Esophagus squamous epithelium (tissue), 5 donors: Measurements from ENCODE around the gene DUSP5. TPM values are rescaled to one million over a fixed set of nuclear protein-coding genes. Genes with fewer than 3 reads are reported as not detected.

Source experiments
- DNase-seq: peaks from one replicate; lab custom pipeline; 2025; lab: John Stamatoyannopoulos, UW
- H3K27ac ChIP-seq, 4 donors: fragments of 200-600 bp; sonication (generic); one replicate each; pipeline ENCODE4 v1.5.1; 2016 to 2019; ENCODE audit warnings: mild to moderate bottlenecking in 1 of 4
- H3K27me3 ChIP-seq, 4 donors: fragments of 200-600 bp; sonication (generic); 1 replicate in 3 of 4; 2 replicates in 1 of 4; pipeline versions ENCODE4 v1.5.1 to v1.6.0; 2017 to 2021; ENCODE audit warnings: antibody characterized with exemption in 1 of 4
- H3K36me3 ChIP-seq, 3 donors: fragments of 200-600 bp; sonication (generic); one replicate each; pipeline ENCODE4 v1.5.1; 2016 to 2019
- H3K4me1 ChIP-seq, 3 donors: fragments of 200-600 bp; sonication (generic); one replicate each; pipeline ENCODE4 v1.5.1; 2017 to 2019
- H3K4me3 ChIP-seq, 4 donors: fragments of 200-600 bp; sonication (generic); 1 replicate in 3 of 4; 2 replicates in 1 of 4; pipeline ENCODE4 v1.5.1; 2016 to 2019; ENCODE audit warnings: mild to moderate bottlenecking in 2 of 4, moderate library complexity in 1 of 4
- H3K9me3 ChIP-seq, 3 donors: fragments of 200-600 bp; sonication (generic); one replicate each; pipeline ENCODE4 v1.5.1; 2016 to 2019
- POLR2A ChIP-seq, 4 donors: fragments of 450-650 bp; IDR thresholded peaks; one replicate each; pipeline ENCODE4 v1.6.1; 2017; ENCODE audit warnings: antibody characterized with exemption in 4 of 4, mild to moderate bottlenecking in 4 of 4, moderate library complexity in 3 of 4
- WGBS, 2 donors: methylation state at CpG; one replicate each; pipeline ENCODE4 v1.1.5; 2018; 5-methylcytosine and 5-hydroxymethylcytosine counted together
- intact Hi-C: fragments of 100-400 bp; cut with DNase I; formaldehyde crosslinking; loops from one replicate; pipeline ENCODE4 v1.15.0; 2022
- total RNA-seq, 4 donors: library from RNA; depleted of rRNA; stranded (reverse); fragments of >200 nt; gene quantifications; one replicate each; pipeline ENCODE4 v1.1.0, GENCODE V29; 2016
- TF ChIP-seq, protein P1 (sequence below), 6 experiments: fragments of 450-650 bp in 4 of 6; fragments of 200-600 bp in 2 of 6; sonication (generic) in 2 of 6; IDR thresholded peaks; one replicate each; pipeline ENCODE4 v1.5.1; 2016 to 2019; ENCODE audit warnings: antibody characterized with exemption in 6 of 6, mild to moderate bottlenecking in 4 of 6, moderate library complexity in 4 of 6
- donor health status: DM: yes; HTN: yes; CAD: no.

The DUSP5 gene, protein sequence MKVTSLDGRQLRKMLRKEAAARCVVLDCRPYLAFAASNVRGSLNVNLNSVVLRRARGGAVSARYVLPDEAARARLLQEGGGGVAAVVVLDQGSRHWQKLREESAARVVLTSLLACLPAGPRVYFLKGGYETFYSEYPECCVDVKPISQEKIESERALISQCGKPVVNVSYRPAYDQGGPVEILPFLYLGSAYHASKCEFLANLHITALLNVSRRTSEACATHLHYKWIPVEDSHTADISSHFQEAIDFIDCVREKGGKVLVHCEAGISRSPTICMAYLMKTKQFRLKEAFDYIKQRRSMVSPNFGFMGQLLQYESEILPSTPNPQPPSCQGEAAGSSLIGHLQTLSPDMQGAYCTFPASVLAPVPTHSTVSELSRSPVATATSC
- 10 to 100 TPM; 15.0 to 60.6 (median 47.9) TPM for total RNA-seq

DNA sequence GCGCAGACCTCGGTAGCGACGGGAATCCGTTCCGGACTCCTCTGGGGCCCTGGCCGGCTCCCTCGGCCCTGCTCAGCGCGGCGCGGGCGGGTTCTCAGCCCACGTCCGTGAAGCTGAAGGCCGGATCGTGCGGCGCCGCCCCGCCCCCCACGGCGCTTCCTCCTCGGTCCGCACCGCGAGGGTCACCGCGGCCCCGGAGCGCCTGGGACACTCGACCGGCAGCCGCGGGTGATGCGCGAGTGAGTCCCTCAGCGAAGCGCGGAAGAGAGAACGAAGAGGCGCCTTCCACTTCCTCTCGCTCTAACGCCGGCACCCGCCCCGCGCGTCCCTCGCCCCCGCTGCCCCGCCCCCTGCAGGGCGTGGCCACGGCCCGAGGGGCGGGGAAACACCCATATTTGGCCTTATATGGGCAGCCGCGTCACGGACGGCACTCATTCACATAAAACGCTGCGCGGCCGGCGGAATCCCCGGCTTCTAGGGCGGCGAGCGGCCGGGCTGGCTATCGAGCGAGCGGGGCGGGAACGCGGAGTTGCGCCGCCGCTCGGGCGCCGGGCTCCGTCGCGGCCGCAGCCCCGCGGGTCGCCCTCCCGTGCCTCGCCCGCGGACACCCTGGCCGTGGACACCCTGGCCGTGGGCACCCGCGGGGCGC lies at the start of gene DUSP5:
TSS of gene DUSP5 (plus strand) at position 470 of the 649 bp plus-strand sequence. CDS start 215 bp downstream, outside the sequence.
- no peaks in the 10 kb centered on the region for H3K36me3 ChIP-seq
- H3K27me3 ChIP-seq = peaks cover 0 to 9% (median 0%) of the 10 kb centered on the region in 4 donors
- intact Hi-C loops = loop anchor here (5.0 kb wide), 1 partner anchor 140 kb away; no protein-coding TSS in a partner anchor
- TF ChIP-seq, protein P1, sequence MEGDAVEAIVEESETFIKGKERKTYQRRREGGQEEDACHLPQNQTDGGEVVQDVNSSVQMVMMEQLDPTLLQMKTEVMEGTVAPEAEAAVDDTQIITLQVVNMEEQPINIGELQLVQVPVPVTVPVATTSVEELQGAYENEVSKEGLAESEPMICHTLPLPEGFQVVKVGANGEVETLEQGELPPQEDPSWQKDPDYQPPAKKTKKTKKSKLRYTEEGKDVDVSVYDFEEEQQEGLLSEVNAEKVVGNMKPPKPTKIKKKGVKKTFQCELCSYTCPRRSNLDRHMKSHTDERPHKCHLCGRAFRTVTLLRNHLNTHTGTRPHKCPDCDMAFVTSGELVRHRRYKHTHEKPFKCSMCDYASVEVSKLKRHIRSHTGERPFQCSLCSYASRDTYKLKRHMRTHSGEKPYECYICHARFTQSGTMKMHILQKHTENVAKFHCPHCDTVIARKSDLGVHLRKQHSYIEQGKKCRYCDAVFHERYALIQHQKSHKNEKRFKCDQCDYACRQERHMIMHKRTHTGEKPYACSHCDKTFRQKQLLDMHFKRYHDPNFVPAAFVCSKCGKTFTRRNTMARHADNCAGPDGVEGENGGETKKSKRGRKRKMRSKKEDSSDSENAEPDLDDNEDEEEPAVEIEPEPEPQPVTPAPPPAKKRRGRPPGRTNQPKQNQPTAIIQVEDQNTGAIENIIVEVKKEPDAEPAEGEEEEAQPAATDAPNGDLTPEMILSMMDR (IDR thresholded peaks at IDR 0.05) = peak in 1 of 6 experiments; percentile 26
- TF ChIP-seq POLR2A (IDR thresholded peaks at IDR 0.05) = peak in 3 of 4 donors; percentile 91 to 96 (median 96)
- H3K4me1 ChIP-seq = peaks cover 33 to 64% (median 47%) of the 10 kb centered on the region in 3 donors
- peak within 1 kb of the TSS; percentile 84 to 94 (median 91) for H3K27ac ChIP-seq
- 0% methylated on average over 2 of the region's 98 CpGs; no CpG with 5 or more reads in 1 of the 2 donors for WGBS, 2 donors
- peak within 1 kb of the TSS; percentile 59 to 78 (median 70) for H3K4me3 ChIP-seq
- peak; percentile 84 for DNase-seq
- no peaks in the 10 kb centered on the region for H3K9me3 ChIP-seq

DNA sequence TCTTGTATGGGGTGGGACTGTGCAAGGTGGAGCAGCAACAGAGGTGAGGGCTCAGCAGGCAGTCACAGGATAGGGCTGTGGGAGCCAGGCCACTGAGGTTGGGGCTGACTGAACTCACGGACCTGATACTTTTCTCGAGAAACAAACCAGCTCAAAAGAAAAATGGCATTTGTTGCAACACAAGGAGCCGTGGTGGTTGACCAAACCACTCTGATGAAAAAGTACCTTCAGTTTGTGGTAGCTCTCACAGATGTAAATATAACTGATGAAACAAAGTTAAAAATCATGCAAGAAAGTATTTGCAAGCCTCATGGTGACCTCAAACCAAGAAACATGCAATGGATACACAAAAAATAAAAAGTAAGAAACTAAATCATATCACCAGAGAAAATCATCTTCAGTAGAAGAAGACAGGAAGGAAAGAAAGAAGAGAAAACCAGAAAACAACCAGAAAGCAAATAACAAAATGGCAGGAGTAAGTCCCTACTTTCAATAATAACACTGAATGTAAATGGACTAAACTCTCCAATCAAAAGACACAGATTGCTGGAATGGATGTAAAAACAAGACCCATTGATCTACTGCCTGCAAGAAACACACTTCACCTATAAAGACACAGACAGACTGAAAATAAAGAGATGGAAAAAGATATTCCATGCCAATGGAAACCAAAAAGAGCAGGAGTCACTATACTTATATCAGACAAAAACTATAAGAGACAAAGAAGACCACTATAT lies 48.9 kb upstream of the DUSP5 start:
- intact Hi-C loops = no loop called here
- H3K27ac ChIP-seq = no peak overlapping the region
- no peaks in the 10 kb centered on the region for H3K36me3 ChIP-seq
- no peak for TF ChIP-seq POLR2A (IDR thresholded peaks at IDR 0.05)
- TF ChIP-seq, protein P1 (IDR thresholded peaks at IDR 0.05) = no peak
- H3K9me3 ChIP-seq = no peaks in the 10 kb centered on the region
- H3K4me3 ChIP-seq = no peak overlapping the region
- DNase-seq = no peak
- no peaks in the 10 kb centered on the region for H3K27me3 ChIP-seq
- WGBS, 2 donors = 76 to 83% methylated on average over 3 of the region's 3 CpGs
- peaks cover 0 to 9% (median 4%) of the 10 kb centered on the region in 3 donors for H3K4me1 ChIP-seq

DNA sequence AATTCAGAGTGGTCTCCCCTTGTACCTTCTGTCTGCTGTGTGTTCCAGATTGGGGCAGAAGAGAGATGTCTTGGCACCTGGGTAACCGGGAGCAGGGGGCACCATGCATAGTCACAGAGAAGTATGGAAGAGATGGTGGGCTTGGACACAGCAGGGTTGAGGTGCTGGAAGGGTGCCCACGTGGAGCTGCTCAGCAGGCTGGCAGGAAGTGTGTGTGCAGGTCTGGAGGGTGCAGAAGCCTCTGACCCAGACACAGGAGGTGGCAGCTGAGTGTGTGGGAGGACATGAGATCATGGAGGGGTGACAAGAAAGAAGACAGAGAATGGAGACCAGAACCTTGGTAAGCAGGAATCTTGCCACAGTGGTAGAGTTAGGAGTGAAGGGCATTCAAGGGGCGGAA lies 42.3 kb upstream of the DUSP5 start:
- intact Hi-C loops = no loop called here
- Histone ChIP-seq H3K4me1 (peaks cover 4 to 37% (median 9%) of the 10 kb centered on the region in 3 donors), H3K36me3 (no peaks in the 10 kb centered on the region), H3K27me3 (no peaks in the 10 kb centered on the region), H3K27ac (no peak overlapping the region), H3K4me3 (no peak overlapping the region), H3K9me3 (no peaks in the 10 kb centered on the region)
- TF ChIP-seq POLR2A (IDR thresholded peaks at IDR 0.05) = no peak
- TF ChIP-seq, protein P1 (IDR thresholded peaks at IDR 0.05) = no peak
- WGBS, 2 donors = 38 to 68% methylated on average over 3 of the region's 3 CpGs
- DNase-seq = no peak

DNA sequence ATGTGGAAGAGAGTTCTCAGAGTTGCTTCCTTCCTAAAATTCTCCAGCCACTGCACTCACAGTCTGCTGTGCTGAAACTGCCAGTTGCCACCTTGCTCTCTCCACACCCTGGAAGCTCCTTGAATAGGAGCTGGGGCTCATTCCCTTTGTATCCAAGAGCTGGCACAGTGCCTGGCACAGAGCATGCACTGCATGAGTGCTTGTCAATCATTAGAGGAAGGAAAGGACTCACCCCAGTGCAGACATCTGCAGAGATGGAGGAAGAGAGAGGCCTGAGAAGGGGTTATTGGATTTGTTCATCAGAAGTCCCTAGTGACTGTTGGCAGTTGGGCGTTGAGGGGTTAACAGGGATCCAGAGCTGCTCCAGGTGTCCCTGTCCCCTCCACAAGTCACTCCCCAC lies 41.7 kb upstream of the DUSP5 start:
- Histone ChIP-seq H3K27me3 (no peaks in the 10 kb centered on the region), H3K9me3 (no peaks in the 10 kb centered on the region), H3K4me1 (peaks cover 7 to 43% (median 9%) of the 10 kb centered on the region in 3 donors), H3K27ac (no peak overlapping the region), H3K4me3 (no peak overlapping the region), H3K36me3 (no peaks in the 10 kb centered on the region)
- WGBS, 2 donors = 14 to 57% methylated on average over 1 of the region's 1 CpG
- no peak for DNase-seq
- intact Hi-C loops = no loop called here
- TF ChIP-seq POLR2A (IDR thresholded peaks at IDR 0.05) = no peak
- TF ChIP-seq, protein P1 (IDR thresholded peaks at IDR 0.05) = no peak
